Hematopoietic multipotent progenitor cell treated with erythropoietin and hydrocortisone succinate and interleukin-3 and kit ligand, for 15 days (in vitro differentiated cells): Measurements from ENCODE around the gene HRH4.

ENCODE experiments used
- DNase-seq: peaks from one replicate; pipeline ENCODE4 v3.0.0-alpha.2; 2015; ENCODE audit warnings: low spot score

The HRH4 gene

DNA sequence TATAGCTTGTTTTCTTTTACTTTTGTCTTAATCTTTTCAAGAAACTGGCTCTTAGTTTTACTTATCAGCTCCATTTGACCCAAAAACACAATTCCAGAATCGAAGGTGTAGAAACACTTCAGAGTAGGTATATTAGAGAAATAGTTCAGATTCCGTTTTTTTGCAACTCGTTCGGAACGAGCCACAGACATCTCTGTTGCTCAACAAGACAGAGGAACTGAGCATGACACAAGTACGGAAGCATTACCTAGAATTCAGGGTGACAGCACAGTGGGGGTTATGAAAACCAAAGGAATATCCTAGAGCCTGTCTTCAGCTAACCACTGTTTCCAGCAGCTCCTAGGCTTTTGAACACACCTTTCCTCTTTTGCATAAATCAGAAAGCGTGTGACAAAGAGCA is 5.0 kb downstream of the HRH4 start:
- no peak for DNase-seq

DNA sequence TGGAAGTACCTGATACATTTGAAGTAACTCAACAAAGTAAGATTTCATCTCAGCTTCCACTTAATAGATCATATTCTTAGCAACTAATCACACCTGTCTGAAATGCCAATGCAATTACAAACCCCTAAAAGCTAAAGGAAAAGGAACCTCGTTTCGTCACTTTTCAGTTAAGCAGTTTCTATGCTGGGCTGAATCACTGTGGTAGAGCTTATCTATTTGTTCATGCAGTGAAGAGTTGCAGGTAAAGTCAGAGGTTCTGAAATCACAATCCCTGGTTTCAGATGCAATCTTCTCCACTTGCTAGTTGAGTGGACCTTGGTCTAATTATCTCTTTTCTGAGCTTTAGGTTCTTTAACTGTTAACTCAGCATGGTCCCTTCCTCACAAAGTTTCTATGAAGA is 6.3 kb downstream of the HRH4 start:
- no peak for DNase-seq

DNA sequence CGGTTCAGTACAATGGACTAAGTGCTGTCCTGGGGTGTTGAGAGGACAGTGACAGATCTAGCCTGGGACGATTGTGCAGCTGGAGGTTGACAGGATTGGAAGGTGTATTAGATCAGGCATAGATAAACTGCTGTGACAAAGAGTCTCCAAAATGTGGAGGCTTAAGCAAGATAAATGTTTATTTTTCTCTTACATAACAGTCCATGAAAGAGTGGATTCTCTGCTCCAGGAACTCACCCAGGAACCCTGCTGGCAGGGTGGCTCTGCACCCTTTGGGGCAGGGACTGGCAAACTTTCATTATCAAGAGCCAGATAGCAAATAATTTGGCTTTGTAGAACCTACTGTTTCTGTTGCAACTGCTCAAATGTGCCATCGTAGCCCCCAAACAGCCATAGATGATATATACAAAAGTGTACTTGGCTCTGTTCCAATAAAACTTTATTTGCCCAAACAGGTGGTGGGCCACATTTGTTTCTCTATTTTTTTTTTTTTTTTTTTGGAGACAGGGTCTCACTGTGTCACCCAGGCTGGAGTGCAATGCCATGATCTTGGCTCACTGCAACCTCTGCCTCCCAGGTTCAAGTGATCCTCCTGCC is 9.7 kb downstream of the HRH4 start:
- DNase-seq: no peak

DNA sequence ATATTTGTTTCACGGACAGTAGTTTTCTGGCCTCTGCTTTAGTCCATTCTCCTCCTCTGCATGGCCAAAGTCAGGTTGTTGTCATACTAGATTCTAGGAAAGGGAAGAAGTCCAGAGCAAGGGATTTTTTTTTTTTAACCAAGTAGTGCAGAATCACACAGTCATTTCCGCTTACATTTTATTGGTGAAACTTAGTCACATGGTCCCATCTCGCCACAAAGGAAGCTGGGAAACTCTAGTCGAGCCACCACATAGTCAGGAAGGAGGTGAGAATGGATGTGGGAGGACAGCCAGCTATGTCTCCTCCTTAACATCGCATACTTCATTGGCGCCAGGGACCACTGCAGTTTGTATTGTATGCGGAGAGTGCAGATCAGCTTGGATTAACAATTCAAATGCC is 10.4 kb downstream of the HRH4 start:
- DNase-seq: no peak

DNA sequence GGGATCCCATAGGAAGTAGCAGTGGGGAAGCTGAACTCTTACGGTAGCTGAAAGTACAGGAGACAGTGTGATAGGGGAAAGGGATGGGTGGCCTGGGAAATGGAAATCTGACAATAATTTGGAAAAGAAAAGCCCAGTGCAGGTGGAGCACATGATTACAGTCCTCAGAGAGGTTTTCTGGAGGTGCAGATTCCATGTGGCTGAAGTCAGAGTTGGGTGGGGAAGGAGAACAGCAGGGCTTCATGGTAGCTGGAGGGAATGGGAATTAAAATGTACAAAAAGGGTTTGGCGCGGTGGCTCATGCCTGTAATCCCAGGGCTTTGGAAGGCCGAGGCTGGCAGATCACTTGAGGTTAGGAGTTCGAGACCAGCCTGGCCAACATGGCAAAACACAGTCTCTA is 12.2 kb downstream of the HRH4 start:
- no peak for DNase-seq

DNA sequence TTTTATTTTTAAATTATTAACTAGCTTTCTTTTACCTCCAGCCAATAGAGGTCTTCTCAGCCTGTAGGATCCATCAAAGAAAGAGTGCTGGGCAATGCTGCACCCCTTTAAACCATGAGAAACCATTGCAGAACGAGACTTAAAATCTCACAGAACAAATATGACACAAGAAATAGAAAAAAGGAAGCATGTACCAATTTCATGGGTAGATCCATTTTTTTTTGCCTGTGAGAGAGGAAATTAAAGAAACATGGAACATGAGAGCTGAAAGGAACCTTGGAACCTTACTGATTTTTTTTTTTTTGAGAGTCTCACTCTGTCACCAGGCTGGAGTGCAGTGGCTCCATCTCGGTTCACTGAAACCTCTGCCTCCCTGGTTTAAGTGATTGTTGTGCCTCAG is 14.0 kb downstream of the HRH4 start:
- DNase-seq: no peak

DNA sequence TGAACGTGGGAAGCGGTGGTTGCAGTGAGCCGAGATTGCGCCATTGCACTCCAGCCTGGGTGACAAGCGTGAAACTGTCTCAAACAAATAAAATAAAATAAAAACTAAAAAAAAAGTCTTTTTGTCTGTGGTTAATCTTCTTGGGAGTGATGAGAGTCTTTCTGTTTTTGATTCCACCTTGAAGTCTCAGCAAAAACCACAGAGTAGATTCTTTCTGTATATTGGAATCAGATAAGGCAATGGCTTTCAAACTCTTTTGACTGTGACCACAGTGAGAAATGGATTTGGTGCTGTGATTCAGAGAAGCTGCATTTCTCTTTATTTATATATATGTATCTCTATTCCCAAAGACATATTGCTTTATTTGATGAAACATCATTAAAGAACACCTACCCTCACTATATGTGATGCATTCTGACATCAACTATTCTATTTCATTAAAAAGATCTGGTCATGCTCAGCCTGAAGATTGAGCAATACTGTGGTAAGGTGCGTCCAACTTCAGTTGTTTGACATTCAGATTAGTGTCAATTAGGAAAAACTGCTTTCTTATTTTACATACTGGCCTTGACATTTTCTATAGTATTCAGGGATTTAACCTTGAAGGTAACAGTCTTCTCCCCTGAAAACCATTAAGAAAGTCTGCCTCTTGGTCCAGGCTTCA is 15.6 kb downstream of the HRH4 start:
- DNase-seq: no peak

DNA sequence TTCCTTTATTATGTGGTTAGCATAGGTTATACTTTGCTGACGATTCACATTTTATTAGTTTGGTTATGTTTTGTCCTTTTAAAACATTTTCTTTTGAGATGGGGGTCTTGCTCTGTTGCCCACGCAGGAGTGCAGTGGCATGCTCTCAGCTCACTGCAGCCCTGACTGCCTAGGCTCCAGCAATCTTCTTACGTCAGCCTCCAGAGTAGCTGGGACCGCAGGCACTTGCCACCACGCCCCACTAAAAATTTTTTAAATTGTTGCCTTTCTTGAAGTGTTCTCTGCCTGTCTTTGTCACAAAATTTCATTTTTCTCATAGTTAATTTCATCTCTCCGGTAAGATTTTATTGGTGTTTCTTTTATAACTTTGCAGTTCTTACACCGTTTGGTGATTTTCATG is 18.9 kb downstream of the HRH4 start:
- DNase-seq: no peak

DNA sequence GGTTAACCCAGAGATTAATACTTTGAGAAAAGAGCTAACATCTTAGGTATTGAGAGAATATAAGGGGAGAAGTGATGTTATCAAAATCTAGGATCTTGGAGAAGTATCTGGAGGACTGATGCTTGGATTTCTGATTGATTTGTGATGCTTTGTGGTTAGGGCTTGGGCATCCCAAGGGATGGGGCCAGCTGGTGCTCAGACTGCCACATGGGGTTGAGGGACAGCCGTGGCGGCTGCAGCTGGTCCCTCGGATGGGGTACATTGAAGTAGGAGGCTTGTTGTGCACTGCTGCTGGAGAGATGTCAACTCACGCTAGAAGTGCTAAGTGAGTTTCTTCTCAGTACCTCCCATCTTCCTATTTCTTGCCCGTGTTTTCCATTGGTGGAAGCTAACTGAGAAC is 22.4 kb downstream of the HRH4 start:
- DNase-seq: no peak

DNA sequence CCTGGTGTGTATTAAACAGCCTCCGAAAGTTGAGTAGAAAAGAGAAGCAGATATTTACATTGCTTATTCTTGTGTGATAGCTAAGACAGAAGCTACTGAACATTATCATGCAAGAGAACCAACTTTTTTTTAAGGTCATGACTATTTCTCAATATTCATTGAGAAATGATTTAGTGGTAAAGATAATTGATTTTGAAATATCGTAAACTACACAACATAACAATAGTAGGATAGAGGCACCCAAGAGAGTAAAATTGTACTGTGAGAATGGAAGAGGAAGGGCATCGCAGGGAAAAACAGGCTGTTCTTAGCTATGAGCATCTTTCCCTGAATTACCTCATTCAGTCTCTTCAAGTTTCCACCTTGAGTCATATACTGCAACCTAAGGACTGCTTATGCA is 25.2 kb downstream of the HRH4 start:
- DNase-seq: no peak

DNA sequence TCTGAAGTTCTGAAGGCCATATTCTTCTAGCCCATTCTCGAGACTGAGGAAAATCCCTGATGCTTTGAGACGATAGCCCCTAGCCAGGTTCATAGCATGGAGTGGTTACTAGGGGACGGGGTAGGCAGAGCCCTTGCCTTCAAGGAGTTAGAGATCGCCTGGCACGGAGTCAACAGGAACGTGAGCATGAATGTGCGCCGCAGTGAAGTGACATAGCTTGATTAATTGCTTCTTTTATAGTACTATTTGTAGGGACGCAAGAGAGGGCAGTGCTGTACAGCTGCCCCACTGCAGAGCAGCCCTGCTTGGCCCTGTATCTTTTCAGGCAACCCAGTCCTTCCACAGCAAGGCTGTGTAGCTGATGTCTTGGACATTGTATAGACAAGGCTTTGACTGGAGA is 26.2 kb downstream of the HRH4 start:
- no peak for DNase-seq

DNA sequence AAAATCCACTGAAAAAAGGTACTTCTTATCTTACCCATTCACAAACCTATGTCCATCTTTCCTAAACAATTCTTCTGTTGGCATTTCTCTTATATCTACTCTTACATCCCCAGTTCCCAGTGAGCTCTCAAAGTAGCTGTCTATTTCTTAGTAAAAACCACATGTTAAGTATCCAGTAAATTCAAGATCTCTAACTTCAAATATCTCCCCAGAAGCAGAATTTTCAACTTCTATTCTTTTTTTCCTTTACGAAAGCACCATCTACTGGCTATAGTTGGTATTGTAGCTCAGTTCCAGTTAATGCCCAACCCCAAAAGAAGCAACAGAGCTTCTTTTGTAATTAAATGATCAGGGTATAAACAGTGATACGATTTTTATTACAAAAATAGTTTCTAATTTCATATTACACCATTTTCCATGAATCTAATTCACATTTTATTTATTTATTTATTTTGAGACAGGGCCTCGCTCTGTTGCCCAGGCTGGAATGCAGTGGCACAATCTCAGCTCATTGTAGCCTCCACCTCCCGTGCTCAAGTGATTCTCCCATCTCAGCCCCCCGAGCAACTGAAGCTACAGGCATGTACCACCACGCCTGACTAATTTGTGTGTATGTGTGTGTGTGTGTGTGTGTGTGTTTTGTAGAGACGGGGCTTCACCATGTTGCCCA is 28.5 kb downstream of the HRH4 start:
- DNase-seq: peak; percentile 54

DNA sequence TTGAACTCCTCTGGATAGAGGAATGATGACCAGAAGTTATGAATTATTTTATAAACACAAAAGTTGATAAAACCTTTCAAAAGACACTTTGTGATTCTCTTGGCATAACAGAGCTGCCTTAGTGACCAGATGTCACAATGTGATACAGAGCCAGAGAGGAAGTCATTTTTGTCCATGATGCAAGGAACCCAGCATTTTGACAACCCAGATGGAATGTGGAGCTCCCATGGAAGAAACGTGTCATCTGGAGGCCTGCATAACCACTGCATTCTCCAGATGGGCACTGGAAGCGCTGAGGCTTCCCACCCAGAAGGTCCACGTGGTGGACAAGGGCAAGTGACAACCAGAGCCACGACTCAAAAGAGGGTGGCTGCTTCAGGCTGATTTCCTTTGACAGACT is 30.1 kb downstream of the HRH4 start:
- no peak for DNase-seq

DNA sequence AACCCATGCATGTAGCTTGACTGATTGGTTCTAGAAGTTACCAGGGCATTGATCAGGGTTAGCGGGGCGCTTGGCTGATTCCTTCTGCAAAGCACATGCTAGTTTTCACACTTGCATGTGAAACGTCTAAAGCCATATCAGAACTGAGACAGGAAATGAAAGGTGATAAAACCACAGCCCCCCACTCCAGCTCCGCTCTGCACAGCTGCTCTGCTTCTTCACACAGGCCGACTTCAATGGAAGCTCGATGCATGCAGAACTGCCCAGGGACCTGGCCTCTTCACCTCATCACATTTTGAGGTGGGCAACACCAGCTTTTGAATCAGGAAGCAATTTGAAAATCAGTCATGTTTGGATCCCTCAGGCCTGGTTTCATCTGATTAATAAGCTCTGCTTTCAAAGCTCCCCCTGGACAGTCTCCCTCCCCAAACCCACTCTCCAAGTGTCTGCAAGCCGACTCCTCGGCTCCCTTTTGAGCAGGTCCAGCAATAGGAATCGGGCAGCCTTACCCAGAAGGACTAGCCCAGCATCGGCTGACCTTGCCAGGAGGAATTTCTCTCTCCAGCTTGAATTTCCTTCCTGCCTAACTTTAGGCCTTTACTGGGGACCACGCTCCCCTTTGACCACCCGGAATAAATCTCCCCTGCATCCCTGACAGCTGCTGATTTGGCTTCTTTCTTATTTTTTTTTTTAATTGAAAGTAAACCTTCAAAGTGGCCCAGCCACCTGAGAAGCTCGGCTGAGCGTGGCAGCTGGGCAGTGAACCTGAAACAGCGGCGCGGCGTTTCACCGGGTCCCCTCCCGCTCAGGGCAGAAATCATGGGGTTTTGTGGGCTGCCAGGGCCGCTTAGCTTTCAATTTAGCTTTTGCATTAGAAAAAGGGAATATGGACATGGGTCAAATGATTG is 31.7 kb downstream of the HRH4 start:
- no peak for DNase-seq

DNA sequence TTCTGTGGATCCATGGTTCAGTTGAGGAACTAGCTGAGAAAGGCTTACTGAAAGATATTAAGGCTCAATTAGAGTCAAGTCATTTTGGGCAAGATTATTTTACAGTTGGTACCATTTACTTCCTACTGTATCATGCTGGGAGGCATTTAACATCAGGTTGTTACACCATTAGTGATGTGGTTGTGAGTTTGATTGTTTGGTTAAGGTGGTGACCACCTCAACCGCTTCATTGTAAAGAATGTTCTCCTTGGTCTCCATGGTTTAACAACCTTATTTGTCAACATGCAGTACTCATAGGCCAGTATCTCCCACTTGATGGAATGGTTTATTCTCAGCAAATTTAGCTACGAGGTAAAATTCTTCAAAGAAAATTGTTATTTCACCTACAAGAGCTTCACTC is 34.1 kb downstream of the HRH4 start:
- no peak for DNase-seq

DNA sequence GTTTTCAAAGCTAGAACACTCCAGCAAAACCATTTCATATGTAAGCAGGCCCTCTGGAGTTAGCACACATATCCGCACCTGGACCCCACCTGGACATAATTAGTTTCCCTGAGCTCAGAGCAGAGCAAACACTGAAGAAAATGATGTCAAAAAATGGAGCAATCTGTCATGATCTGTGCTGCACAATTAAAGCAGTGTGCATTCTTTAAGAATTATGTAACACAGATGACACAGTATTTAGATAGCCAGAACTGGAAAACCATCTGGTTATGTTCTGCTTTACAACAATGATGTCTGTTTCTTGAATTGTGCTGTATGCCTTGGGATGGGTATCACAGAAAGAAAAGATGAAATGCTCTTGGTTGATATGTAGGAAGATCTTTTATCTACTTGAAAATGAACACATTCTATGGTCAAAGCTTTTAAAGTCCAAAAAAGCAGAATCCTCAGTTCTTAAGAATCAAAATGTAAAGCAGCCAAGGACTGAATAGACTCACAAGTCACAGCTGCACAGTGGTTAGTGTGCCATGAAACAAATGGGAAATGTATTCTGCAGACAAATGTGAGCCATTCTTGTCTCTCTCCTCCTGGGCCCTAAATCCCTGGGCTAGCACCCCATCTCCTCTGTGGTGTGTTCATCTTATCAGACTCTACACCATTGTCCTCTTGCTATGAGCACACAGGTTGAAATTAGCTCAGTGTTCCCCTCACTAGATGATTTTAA is 36.8 kb downstream of the HRH4 start:
- DNase-seq: no peak

DNA sequence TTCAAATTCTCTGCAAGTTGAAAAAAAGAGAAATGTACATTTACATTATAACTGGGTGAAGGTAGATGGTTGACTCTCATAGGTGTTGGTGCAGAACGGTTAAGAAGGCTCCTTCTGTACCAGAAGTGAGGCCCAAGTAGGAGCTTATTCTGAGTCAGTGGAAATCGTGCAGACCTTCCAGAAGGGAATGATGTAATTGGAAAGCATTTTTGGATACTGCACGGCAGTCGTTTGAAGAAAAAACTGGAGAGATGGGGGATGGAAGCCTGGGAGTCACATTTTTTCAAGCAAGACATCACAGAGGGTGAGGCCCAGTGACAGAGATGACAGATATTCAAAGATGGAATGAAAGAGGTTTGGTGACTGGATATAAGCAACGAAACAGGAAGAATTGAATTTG is 39.4 kb downstream of the HRH4 start:
- DNase-seq: no peak

DNA sequence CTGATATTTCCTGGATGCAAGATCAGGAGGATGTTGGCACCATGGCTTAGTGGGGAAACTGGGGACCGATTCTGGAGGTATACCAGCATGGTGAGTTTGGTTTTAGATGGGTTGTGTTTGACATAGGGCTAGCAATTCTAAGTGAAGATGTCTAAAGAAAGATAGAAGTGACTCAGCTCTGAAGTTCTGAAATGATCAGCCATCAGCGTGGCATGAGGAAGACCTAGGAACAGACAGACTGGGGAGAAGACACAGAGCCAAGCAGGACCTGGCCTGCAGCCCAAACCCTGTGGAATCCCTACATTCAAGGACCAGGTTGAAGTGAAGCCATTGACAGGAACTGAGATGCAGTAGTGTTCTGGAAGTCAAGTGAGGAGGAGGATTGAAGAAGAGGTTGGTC is 39.8 kb downstream of the HRH4 start:
- DNase-seq: no peak

DNA sequence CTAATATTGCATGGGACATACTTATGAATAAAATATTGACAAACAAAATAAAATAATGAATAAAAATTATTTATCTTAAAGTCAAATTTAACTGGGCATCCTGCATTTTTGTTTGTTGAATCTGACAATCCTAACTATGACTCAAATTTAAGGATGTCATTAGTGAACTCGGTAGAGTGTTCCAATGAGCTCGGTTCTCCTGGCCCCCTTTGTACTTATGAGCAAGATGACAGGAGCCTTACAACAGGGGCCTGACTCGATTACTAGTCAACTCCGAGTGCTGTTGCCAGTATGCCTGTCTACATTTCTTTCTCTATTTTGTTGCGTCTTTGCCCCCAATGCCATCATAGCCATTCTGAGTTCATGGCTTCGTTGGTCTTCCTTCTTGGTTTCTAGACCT is 40.3 kb downstream of the HRH4 start:
- no peak for DNase-seq

DNA sequence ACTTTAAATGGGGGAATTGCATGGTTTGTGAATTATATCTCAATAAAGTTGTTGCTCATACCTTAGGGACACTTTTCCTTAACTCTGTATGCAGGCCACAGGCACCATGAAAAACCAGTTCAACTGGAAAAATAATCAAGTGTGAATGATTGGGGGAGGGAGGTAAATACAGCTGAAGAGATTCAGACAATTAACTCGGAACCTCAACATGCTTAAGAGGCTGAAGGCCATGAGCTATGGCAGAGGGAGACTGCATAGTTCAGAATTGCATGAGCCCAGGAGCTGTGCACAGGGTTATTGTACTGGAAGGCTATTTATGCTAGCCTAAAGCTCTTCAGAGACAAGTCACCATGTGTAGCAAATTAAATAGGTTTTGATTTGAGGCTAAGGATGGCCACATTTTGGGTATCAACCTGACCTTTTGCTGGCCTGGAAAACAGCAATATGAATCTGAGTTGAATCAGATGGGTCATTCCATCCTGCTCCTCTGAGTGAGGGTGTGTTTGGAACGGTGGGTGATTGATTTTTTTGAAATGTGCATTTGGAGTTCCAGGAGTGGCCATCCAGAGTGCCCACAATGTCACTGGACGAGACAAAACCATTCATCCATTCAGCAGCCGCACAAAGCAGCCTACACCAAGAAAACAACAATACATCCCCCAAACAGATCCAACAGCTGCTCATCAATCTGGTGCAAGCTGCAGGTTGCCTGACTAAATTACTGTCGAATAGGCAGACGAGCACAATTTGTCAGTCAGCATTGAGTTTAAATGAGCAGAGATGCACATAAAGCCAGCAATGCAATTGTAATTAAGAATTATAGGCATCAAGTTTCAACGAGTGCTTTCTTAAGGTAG is 42.5 kb downstream of the HRH4 start:
- DNase-seq: no peak

DNA sequence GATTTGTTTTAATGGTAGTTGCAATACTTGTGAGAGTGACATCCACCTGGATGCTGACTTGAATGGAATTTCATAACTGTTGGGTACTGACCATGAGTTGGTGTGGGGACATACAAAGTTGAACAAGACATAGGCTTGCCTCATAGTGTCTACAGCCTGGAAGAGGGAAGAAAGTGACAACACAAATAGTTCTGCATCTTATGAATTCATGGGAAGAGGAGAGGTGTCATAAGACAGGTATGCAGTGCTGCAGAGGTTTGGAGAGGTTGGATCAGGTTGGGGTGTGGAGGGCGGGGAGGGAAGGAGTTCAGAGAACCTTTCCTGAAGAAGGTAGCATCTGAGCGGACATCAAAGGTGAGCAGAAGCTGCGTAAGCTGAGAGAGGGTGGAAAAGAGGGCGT is 44.0 kb downstream of the HRH4 start:
- DNase-seq: no peak
